GM19023 (cell line): ENCODE data around the gene LYZL6.

Experiments
- ATAC-seq: cut with Tn5 transposase; IDR thresholded peaks from one replicate; pipeline ENCODE4 v1.9.1; 2021; ENCODE audit warnings: mild to moderate bottlenecking, moderate library complexity; ENCODE audit not compliant: unreplicated experiment

LYZL6 gene

GRCh38 chr17:35943537-35943936 is at the start of gene LYZL6:
TSS of gene LYZL6 (minus strand) at chr17:35943713. CDS start at chr17:35939356, 4,357 bp downstream.
- ATAC-seq, result no peak

GRCh38 chr17:35991075-35991474 is 47.6 kb upstream of the LYZL6 start:
- ATAC-seq, result no peak

- no peak for ATAC-seq
Observed at GRCh38 chr17:35988164-35988563, 44.7 kb upstream of the LYZL6 start.

- no peak for ATAC-seq
Observed at GRCh38 chr17:35986643-35987042, 43.1 kb upstream of the LYZL6 start, which contains the start of gene CCL14. TSS of gene CCL14 (minus strand) at chr17:35986729. CDS start at chr17:35986649, 80 bp downstream.

- no peak for ATAC-seq
Observed at GRCh38 chr17:35984140-35984539, 40.6 kb upstream of the LYZL6 start.

- no peak for ATAC-seq
Observed at GRCh38 chr17:35982409-35983191, 39.1 kb upstream of the LYZL6 start.

- no peak for ATAC-seq
Observed at GRCh38 chr17:35981908-35982330, 38.4 kb upstream of the LYZL6 start.

- no peak for ATAC-seq
Observed at GRCh38 chr17:35981246-35981645, 37.7 kb upstream of the LYZL6 start, which contains the start of gene CCL16. TSS of gene CCL16 (minus strand) at chr17:35981497. CDS start at chr17:35981420, 77 bp downstream.

- ATAC-seq, result no peak
Observed at GRCh38 chr17:35978346-35978745, 34.8 kb upstream of the LYZL6 start.

- no peak for ATAC-seq
Observed at GRCh38 chr17:35977509-35977908, 34.0 kb upstream of the LYZL6 start.

- no peak for ATAC-seq
Observed at GRCh38 chr17:35973333-35974260, 30.1 kb upstream of the LYZL6 start.

GRCh38 chr17:35972945-35973332 is 29.4 kb upstream of the LYZL6 start:
- ATAC-seq, result no peak

GRCh38 chr17:35972535-35972934 is 29.0 kb upstream of the LYZL6 start:
- ATAC-seq, result no peak

- ATAC-seq, result no peak
Observed at GRCh38 chr17:35972066-35972465, 28.6 kb upstream of the LYZL6 start.

GRCh38 chr17:35969558-35970380 is 26.3 kb upstream of the LYZL6 start:
- ATAC-seq, result no peak

- ATAC-seq, result no peak
Observed at GRCh38 chr17:35968520-35969054, 25.1 kb upstream of the LYZL6 start.

- no peak for ATAC-seq
Observed at GRCh38 chr17:35965272-35965671, 21.8 kb upstream of the LYZL6 start.

- no peak for ATAC-seq
Observed at GRCh38 chr17:35963663-35964062, 20.1 kb upstream of the LYZL6 start.

- ATAC-seq, result no peak
Observed at GRCh38 chr17:35953720-35954119, 10.2 kb upstream of the LYZL6 start.

- no peak for ATAC-seq
Observed at GRCh38 chr17:35949401-35949800, 5.9 kb upstream of the LYZL6 start.
